Motor neuron (in vitro differentiated cells): Measurements from ENCODE around the gene HINT3. TPM values are rescaled to one million over a fixed set of nuclear protein-coding genes. Genes with fewer than 3 reads are reported as not detected.

Experiments used
- ATAC-seq, 8 experiments: fragments of 200-7000 bp; cut with Tn5 transposase; replicated peaks in 6 of 8; 2 replicates each; pipeline ENCODE4 v1.8.0; 2021; ENCODE audit warnings: mild to moderate bottlenecking in 8 of 8, moderate library complexity in 8 of 8
- H3K27ac ChIP-seq, 2 donors: fragments of 250-450 bp; sonication (Bioruptor Pico); 2 replicates each; pipeline ENCODE4 v1.9.0; 2021; ENCODE audit warnings: antibody characterized with exemption in 2 of 2, mild to moderate bottlenecking in 2 of 2, moderate library complexity in 1 of 2
- H3K4me1 ChIP-seq, 2 donors: fragments of 250-450 bp; sonication (Bioruptor Pico); replicated peaks in 1 of 2; 2 replicates each; pipeline ENCODE4 v1.6.1; 2021; ENCODE audit warnings: antibody characterized with exemption in 2 of 2, mild to moderate bottlenecking in 2 of 2, moderate library complexity in 1 of 2
- H3K4me3 ChIP-seq, 5 donors: fragments of 250-450 bp; sonication (Bioruptor Pico); 2 replicates each; pipeline ENCODE4 v1.9.0; 2021; ENCODE audit warnings: antibody characterized with exemption in 5 of 5, mild to moderate bottlenecking in 5 of 5, moderate library complexity in 4 of 5
- WGBS, 10 experiments: fragments of 450-650 bp; shearing (Covaris generic); methylation state at CpG; one replicate each; pipeline ENCODE4 v1.0.0; 2022; 5-methylcytosine and 5-hydroxymethylcytosine counted together
- in situ Hi-C, 9 experiments: fragments of 400-800 bp; cut with MboI; loops; one replicate each; pipeline ENCODE4 v1.15.0; 2021; ENCODE audit warnings: low sequenced_read_pairs in 9 of 9, low pct_unique_long_range_greater_than_20kb in 2 of 9; ENCODE audit not compliant: unreplicated experiment in 9 of 9
- total RNA-seq, 8 experiments: library from RNA; unstranded; fragments of 300-600 nt; gene quantifications; 2 replicates each; pipeline versions ENCODE4 v1.2.3 to v1.2.4, GENCODE V29; 2022

HINT3 gene
- total RNA-seq, 8 experiments from 2014 or later: 13.3 to 49.6 (median 30.3) TPM

DNA sequence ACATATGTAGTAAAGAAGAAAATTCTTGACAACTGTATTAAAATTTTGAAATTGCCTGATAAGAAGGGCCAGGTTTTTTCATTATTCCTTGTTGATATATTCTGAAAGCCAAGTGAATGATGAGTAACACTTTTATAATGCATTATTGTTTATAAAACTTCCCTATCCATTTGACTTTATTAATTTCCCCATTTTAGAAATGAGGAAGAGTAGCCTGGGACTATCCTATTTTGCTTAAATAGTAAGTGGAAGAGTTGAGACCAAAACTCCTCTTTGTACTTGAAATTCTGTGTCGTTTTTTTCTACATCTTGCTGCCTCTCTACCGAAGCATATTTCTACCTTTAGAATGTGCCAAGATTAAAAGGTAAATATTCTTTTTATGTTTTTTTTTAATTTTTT is 69.4 kb downstream of the HINT3 start:
- H3K27ac ChIP-seq: no peak overlapping the region
- WGBS, 10 experiments: 85 to 100% (median 100%) methylated on average over 2 of the region's 2 CpGs; no CpG with 5 or more reads in 1 of the 10 experiments
- no peak overlapping the region for H3K4me3 ChIP-seq
- H3K4me1 ChIP-seq: no peaks in the 10 kb centered on the region
- in situ Hi-C loops: loop anchor here in 1 of 9 experiments (25.0 kb wide), 1 partner anchor 1086 kb away; the partner anchor contains the start of gene RSPO3
- no peak for ATAC-seq

DNA sequence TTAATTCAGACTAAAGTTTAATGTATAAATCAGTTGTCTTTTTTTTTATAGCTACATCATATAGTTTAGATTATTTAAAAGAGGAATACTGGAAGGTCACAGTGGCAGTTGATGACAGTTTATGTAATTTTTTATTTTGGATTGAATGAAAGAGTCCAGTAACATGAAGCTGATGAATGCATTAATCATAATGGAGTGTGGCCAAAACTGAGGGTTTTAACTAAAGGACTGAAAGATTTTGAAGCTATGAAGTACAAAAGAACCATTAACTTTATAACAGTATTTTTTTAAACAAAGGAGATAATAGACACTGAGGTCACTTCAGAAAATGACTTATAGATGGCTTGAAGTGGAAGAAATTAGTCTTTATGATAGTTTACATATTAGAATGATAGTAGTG is 71.0 kb downstream of the HINT3 start:
- in situ Hi-C loops: loop anchor here in 1 of 9 experiments (25.0 kb wide), 1 partner anchor 1085 kb away; the partner anchor contains the start of gene RSPO3
- Histone ChIP-seq H3K4me3 (no peak overlapping the region), H3K4me1 (no peaks in the 10 kb centered on the region), H3K27ac (no peak overlapping the region)
- no peak for ATAC-seq

Other genes with a start within 250 kb of the HINT3 start
- 10 to 100 TPM in 1 of 8 experiments, 1 to 10 TPM in 4, under 1 TPM in 2, not detected in 1; 0.18 to 12.6 (median 6.2) TPM for gene HEY2, start 207.1 kb upstream of the HINT3 start, total RNA-seq
- gene NCOA7, start 165.8 kb upstream of the HINT3 start, total RNA-seq: 10 to 100 TPM; 11.2 to 38.1 (median 20.5) TPM
- gene TRMT11, start 29.8 kb downstream of the HINT3 start, total RNA-seq: 10 to 100 TPM; 29.0 to 60.3 (median 39.0) TPM